Measurements from ENCODE around the gene CFH. TPM values are rescaled to one million over a fixed set of nuclear protein-coding genes. Genes with fewer than 3 reads are reported as not detected.
"Not testable (repeated sequence)": the region's sequence is repeated elsewhere in the genome, so short reads cannot be mapped to it uniquely, and the experiment has no call there.

Gene CFH
- total RNA-seq, 1 experiment from 2014 or later, result 26.1 TPM

DNA sequence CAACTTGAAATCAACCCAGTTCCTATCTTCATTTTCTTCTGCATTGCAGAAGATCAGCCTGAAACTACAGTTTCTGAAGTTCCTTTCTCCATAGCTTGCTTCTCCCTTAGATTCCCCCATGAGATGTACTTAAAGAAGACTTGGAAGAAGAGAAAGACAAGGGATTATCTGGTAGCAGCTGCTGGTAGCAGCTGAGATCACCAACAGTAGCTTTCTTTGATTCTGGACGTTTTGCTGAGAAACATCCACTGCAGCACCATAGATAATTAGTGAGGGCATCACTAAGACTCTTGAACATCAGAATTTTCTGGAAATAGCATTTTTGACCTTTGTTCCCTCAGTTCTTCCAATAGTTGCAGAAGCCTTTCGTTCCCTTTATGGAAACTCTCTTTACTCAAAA, 122.3 kb downstream of the CFH start:
- Mint-ChIP-seq H3K4me3 (ENCODE audit: low read depth, unreplicated experiment) (no peak overlapping the region), H3K9me3 (ENCODE audit: low read depth, unreplicated experiment) (no peaks in the 10 kb centered on the region), H3K27me3 (ENCODE audit: unreplicated experiment) (no peaks in the 10 kb centered on the region), H3K4me1 (ENCODE audit: low read depth, unreplicated experiment) (no peaks in the 10 kb centered on the region), H3K36me3 (ENCODE audit: insufficient read depth, unreplicated experiment) (no peaks in the 10 kb centered on the region), H3K27ac (ENCODE audit: unreplicated experiment) (no peak overlapping the region)
- intact Hi-C loops (cut with micrococcal nuclease; ENCODE audit: unreplicated experiment), result no loop called here
- BruUV-seq (replicated peaks), result no TSS peak
- no peak for DNase-seq
- no peak for TF ChIP-seq CTCF (IDR thresholded peaks at IDR 0.05; ENCODE audit: unreplicated experiment)
- CTCF ChIA-PET, result no interaction called here

GRCh38 chr1:196774603-196775002, 122.8 kb downstream of the CFH start, which contains the start of gene CFHR3:
Gene CFHR3, plus strand, starts transcription at chr1:196774840. Its CDS starts 47 bp downstream, at chr1:196774887.
- BruUV-seq (replicated peaks), result no TSS peak
- CTCF ChIA-PET, result no interaction called here
- no peak for DNase-seq
- TF ChIP-seq CTCF (IDR thresholded peaks at IDR 0.05; ENCODE audit: unreplicated experiment), result no peak
- no peaks in the 10 kb centered on the region for H3K36me3 Mint-ChIP-seq (ENCODE audit: insufficient read depth, unreplicated experiment)
- H3K9me3 Mint-ChIP-seq (ENCODE audit: low read depth, unreplicated experiment), result no peaks in the 10 kb centered on the region
- intact Hi-C loops (cut with micrococcal nuclease; ENCODE audit: unreplicated experiment), result no loop called here
- no peak within 1 kb of the TSS for H3K4me3 Mint-ChIP-seq (ENCODE audit: low read depth, unreplicated experiment)
- no peak within 1 kb of the TSS for H3K27ac Mint-ChIP-seq (ENCODE audit: unreplicated experiment)
- H3K4me1 Mint-ChIP-seq (ENCODE audit: low read depth, unreplicated experiment), result no peaks in the 10 kb centered on the region
- H3K27me3 Mint-ChIP-seq (ENCODE audit: unreplicated experiment), result no peaks in the 10 kb centered on the region

GRCh38 chr1:196777603-196778002, 125.8 kb downstream of the CFH start:
- intact Hi-C loops (cut with micrococcal nuclease; ENCODE audit: unreplicated experiment), result no loop called here
- CTCF ChIA-PET, result no interaction called here
- no peak overlapping the region for H3K27ac Mint-ChIP-seq (ENCODE audit: unreplicated experiment)
- DNase-seq, result no peak
- TF ChIP-seq CTCF (IDR thresholded peaks at IDR 0.05; ENCODE audit: unreplicated experiment), result no peak
- no peaks in the 10 kb centered on the region for H3K27me3 Mint-ChIP-seq (ENCODE audit: unreplicated experiment)
- H3K9me3 Mint-ChIP-seq (ENCODE audit: low read depth, unreplicated experiment), result no peaks in the 10 kb centered on the region
- H3K4me3 Mint-ChIP-seq (ENCODE audit: low read depth, unreplicated experiment), result no peak overlapping the region
- no peaks in the 10 kb centered on the region for H3K4me1 Mint-ChIP-seq (ENCODE audit: low read depth, unreplicated experiment)
- H3K36me3 Mint-ChIP-seq (ENCODE audit: insufficient read depth, unreplicated experiment), result no peaks in the 10 kb centered on the region
- BruUV-seq (replicated peaks), result no TSS peak

- Mint-ChIP-seq H3K27ac (ENCODE audit: unreplicated experiment) (no peak overlapping the region), H3K27me3 (ENCODE audit: unreplicated experiment) (no peaks in the 10 kb centered on the region), H3K9me3 (ENCODE audit: low read depth, unreplicated experiment) (no peaks in the 10 kb centered on the region), H3K4me1 (ENCODE audit: low read depth, unreplicated experiment) (no peaks in the 10 kb centered on the region), H3K36me3 (ENCODE audit: insufficient read depth, unreplicated experiment) (no peaks in the 10 kb centered on the region), H3K4me3 (ENCODE audit: low read depth, unreplicated experiment) (no peak overlapping the region)
- CTCF ChIA-PET, result no interaction called here
- TF ChIP-seq CTCF (IDR thresholded peaks at IDR 0.05; ENCODE audit: unreplicated experiment), result no peak
- BruUV-seq (replicated peaks), result no TSS peak
- intact Hi-C loops (cut with micrococcal nuclease; ENCODE audit: unreplicated experiment), result no loop called here
- no peak for DNase-seq
Observed at GRCh38 chr1:196779093-196779492, 127.2 kb downstream of the CFH start.

- H3K36me3 Mint-ChIP-seq (ENCODE audit: insufficient read depth, unreplicated experiment); H3K27ac Mint-ChIP-seq (ENCODE audit: unreplicated experiment); intact Hi-C loops (cut with micrococcal nuclease; ENCODE audit: unreplicated experiment); DNase-seq; H3K27me3 Mint-ChIP-seq (ENCODE audit: unreplicated experiment); H3K4me3 Mint-ChIP-seq (ENCODE audit: low read depth, unreplicated experiment); H3K9me3 Mint-ChIP-seq (ENCODE audit: low read depth, unreplicated experiment); H3K4me1 Mint-ChIP-seq (ENCODE audit: low read depth, unreplicated experiment); BruUV-seq (replicated peaks); CTCF ChIA-PET: not testable (repeated sequence)
Observed at GRCh38 chr1:196791252-196791651, 139.4 kb downstream of the CFH start.

DNA sequence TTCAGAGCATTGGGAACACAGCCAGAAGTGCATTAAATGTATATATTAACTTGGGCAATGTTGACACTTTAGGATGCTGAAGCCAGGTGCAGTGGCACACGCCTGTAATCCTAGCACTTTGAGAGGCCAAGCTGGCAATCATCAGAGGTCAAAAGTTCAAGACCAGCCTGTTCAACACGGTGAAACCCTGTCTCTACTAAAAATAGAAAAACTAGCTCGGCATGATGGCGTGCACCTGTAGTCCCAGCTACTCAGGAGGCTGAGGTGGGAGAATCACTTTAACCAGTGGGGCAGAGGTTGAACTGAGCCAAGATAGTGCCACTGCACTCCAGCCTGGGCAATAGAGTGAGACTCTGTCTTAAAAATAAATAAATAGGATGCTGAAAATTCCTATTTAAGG, 142.3 kb downstream of the CFH start:
- H3K4me3 Mint-ChIP-seq (ENCODE audit: low read depth, unreplicated experiment); H3K9me3 Mint-ChIP-seq (ENCODE audit: low read depth, unreplicated experiment); CTCF ChIA-PET; H3K27me3 Mint-ChIP-seq (ENCODE audit: unreplicated experiment); H3K4me1 Mint-ChIP-seq (ENCODE audit: low read depth, unreplicated experiment); DNase-seq; intact Hi-C loops (cut with micrococcal nuclease; ENCODE audit: unreplicated experiment); H3K27ac Mint-ChIP-seq (ENCODE audit: unreplicated experiment); H3K36me3 Mint-ChIP-seq (ENCODE audit: insufficient read depth, unreplicated experiment); BruUV-seq (replicated peaks): not testable (repeated sequence)

Measured in Calu3 (cell line).